H1 (cell line): ENCODE measurements around the gene MELTF.

ENCODE experiments used
- POLR2AphosphoS5 ChIP-seq: IDR thresholded peaks from 2 replicates; pipeline ENCODE4 v1.6.1; 2011; ENCODE audit warnings: low read depth, low read length
- RAD21 ChIP-seq, 2 experiments: IDR thresholded peaks in 1 of 2; conservative IDR thresholded peaks in 1 of 2; 2 replicates each; pipeline ENCODE4 v1.6.1; 2011; ENCODE audit warnings: low read depth in 2 of 2, low read length in 2 of 2, improper control_type of control experiment in 1 of 2, inconsistent platforms in 1 of 2, mild to moderate bottlenecking in 1 of 2, moderate library complexity in 1 of 2
- SIN3A ChIP-seq, 2 experiments: IDR thresholded peaks in 1 of 2; conservative IDR thresholded peaks in 1 of 2; 2 replicates each; pipeline ENCODE4 v1.6.1; 2011 to 2012; ENCODE audit warnings: low read length in 2 of 2, improper control_type of control experiment in 1 of 2, low read depth in 1 of 2, mild to moderate bottlenecking in 1 of 2
- SIX5 ChIP-seq: IDR thresholded peaks from 2 replicates; pipeline ENCODE4 v1.6.1; 2011; ENCODE audit warnings: mild to moderate bottlenecking, low read depth, low read length
- TAF1 ChIP-seq: IDR thresholded peaks from 2 replicates; pipeline ENCODE4 v1.6.1; 2011; ENCODE audit warnings: mild to moderate bottlenecking, low read depth, low read length
- YY1 ChIP-seq: IDR thresholded peaks from 2 replicates; pipeline ENCODE4 v1.6.1; 2011; ENCODE audit warnings: low read depth, mild to moderate bottlenecking, low read length
- TF ChIP-seq, protein P1 (sequence below), 3 experiments: IDR thresholded peaks; 1 replicate in 2 of 3; 2 replicates in 1 of 3; pipeline versions ENCODE4 v1.5.1 to v1.6.1; 2011; ENCODE audit warnings: low read length in 3 of 3, mild to moderate bottlenecking in 3 of 3, inconsistent platforms in 2 of 3, low read depth in 1 of 3, moderate library complexity in 1 of 3; ENCODE audit not compliant: insufficient read depth in 1 of 3; ENCODE audit errors: control extremely low read depth in 1 of 3

DNA sequence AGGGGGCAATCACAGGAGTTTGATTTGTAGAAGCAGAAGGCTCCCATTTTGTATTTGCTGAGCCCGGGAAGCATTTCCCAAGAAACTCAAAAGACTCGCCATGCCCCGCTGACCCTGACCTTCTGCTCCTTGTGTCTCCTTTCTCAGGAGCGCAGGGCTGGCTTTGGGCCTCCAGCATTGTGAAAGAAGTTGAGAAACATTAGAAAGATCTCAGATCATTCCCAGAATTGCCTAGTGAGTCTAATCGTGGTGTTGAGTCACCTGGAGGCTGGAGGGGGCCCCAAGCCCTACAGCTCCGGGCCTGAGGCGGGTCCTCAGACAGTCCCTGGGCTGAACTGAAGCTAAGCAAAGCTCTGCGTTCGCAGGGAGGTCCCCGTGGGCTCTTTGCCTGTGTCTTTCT, 50.1 kb downstream of the MELTF start:
- no peak for TF ChIP-seq SIN3A (conservative IDR thresholded peaks at IDR 0.05 in 1 of 2, IDR thresholded peaks at IDR 0.05 in 1 of 2; ENCODE audit: low read depth in 1 of 2, low read length in 2 of 2)
- no peak for TF ChIP-seq RAD21 (IDR thresholded peaks at IDR 0.05 in 1 of 2, conservative IDR thresholded peaks at IDR 0.05 in 1 of 2; ENCODE audit: low read depth in 2 of 2, low read length in 2 of 2)
- TF ChIP-seq, protein P1, sequence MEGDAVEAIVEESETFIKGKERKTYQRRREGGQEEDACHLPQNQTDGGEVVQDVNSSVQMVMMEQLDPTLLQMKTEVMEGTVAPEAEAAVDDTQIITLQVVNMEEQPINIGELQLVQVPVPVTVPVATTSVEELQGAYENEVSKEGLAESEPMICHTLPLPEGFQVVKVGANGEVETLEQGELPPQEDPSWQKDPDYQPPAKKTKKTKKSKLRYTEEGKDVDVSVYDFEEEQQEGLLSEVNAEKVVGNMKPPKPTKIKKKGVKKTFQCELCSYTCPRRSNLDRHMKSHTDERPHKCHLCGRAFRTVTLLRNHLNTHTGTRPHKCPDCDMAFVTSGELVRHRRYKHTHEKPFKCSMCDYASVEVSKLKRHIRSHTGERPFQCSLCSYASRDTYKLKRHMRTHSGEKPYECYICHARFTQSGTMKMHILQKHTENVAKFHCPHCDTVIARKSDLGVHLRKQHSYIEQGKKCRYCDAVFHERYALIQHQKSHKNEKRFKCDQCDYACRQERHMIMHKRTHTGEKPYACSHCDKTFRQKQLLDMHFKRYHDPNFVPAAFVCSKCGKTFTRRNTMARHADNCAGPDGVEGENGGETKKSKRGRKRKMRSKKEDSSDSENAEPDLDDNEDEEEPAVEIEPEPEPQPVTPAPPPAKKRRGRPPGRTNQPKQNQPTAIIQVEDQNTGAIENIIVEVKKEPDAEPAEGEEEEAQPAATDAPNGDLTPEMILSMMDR (IDR thresholded peaks at IDR 0.05; ENCODE audit: control extremely low read depth in 1 of 3, insufficient read depth in 1 of 3, low read depth in 1 of 3, low read length in 3 of 3): no peak
- no peak for TF ChIP-seq POLR2AphosphoS5
- no peak for TF ChIP-seq TAF1
- TF ChIP-seq YY1: no peak
- TF ChIP-seq SIX5: no peak
